PFSK-1 (cell line): ENCODE data around the gene BCL7B.

ENCODE experiments used
- POLR2AphosphoS5 ChIP-seq: IDR thresholded peaks from 2 replicates; pipeline ENCODE4 v1.6.1; 2012; ENCODE audit warnings: low read depth, mild to moderate bottlenecking, control low read depth, low read length, moderate library complexity
- TAF1 ChIP-seq: IDR thresholded peaks from 2 replicates; pipeline ENCODE4 v1.6.1; 2012; ENCODE audit warnings: low read length, control low read depth, borderline replicate concordance; ENCODE audit not compliant: insufficient read depth
- TF ChIP-seq, protein P1 (sequence below), 2 experiments: IDR thresholded peaks; 2 replicates each; pipeline versions ENCODE4 v1.6.1 to v1.8.0; 2011 to 2012; ENCODE audit warnings: low read depth in 2 of 2, low read length in 2 of 2, control low read depth in 1 of 2, inconsistent platforms in 1 of 2, mild to moderate bottlenecking in 1 of 2, moderate library complexity in 1 of 2; ENCODE audit not compliant: insufficient read depth in 1 of 2

DNA sequence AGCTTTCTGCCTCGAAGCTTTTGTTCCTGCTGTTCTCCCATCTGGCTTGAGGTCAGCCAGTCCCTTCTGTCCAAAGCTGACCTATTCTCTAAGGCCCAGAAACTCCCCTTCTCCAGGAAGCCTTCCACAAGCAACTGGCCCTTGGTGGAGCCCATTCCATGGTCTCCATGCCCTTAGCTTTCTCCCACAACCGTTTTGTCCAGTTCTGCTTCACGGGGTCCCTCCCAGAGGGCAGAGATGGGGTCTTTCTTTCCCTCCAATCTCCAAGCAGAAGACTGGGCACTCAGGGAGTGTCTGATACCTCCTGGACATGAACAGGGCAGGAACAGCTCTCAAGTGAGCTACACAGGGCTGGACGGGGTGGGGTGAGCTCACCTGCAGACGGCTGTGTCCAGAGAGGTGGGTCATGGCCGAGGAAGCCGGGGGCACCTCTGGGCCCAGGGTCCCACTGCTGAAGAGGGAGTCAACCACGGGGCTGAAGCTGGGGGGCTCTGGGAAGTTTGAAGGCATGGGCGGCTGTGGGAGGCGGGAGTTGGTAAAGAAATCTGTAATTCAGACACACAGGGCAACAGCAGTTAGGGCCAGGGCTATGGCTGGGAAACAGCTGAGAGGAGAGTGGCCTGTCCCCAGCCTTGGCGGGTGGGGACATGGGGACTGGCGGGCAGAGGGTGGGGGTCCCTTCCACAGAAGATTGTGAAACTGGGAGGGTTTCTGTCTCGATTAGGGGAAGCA lies 41.8 kb upstream of the BCL7B start:
- TF ChIP-seq TAF1 (no peak), POLR2AphosphoS5 (no peak)
- TF ChIP-seq, protein P1, sequence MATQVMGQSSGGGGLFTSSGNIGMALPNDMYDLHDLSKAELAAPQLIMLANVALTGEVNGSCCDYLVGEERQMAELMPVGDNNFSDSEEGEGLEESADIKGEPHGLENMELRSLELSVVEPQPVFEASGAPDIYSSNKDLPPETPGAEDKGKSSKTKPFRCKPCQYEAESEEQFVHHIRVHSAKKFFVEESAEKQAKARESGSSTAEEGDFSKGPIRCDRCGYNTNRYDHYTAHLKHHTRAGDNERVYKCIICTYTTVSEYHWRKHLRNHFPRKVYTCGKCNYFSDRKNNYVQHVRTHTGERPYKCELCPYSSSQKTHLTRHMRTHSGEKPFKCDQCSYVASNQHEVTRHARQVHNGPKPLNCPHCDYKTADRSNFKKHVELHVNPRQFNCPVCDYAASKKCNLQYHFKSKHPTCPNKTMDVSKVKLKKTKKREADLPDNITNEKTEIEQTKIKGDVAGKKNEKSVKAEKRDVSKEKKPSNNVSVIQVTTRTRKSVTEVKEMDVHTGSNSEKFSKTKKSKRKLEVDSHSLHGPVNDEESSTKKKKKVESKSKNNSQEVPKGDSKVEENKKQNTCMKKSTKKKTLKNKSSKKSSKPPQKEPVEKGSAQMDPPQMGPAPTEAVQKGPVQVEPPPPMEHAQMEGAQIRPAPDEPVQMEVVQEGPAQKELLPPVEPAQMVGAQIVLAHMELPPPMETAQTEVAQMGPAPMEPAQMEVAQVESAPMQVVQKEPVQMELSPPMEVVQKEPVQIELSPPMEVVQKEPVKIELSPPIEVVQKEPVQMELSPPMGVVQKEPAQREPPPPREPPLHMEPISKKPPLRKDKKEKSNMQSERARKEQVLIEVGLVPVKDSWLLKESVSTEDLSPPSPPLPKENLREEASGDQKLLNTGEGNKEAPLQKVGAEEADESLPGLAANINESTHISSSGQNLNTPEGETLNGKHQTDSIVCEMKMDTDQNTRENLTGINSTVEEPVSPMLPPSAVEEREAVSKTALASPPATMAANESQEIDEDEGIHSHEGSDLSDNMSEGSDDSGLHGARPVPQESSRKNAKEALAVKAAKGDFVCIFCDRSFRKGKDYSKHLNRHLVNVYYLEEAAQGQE (IDR thresholded peaks at IDR 0.05; ENCODE audit: insufficient read depth in 1 of 2, low read depth in 2 of 2, low read length in 2 of 2), result no peak
